ENCODE data around the gene PDS5B. TPM values are rescaled to one million over a fixed set of nuclear protein-coding genes. Genes with fewer than 3 reads are reported as not detected.
A peak's percentile ranks its signal among the peaks of the same experiment; 100 is the strongest.

Gene PDS5B
- total RNA-seq, 1 experiment from 2014 or later = 95.5 TPM

GRCh38 chr13:32585550-32586079, 637 bp upstream of the PDS5B start:
- no peaks in the 10 kb centered on the region for H3K27me3 ChIP-seq (replicated peaks; ENCODE audit: insufficient read depth, low read depth, low read length, poor library complexity)
- no peaks in the 10 kb centered on the region for H3K36me3 ChIP-seq (ENCODE audit: insufficient read depth, low read length, poor library complexity, severe bottlenecking)
- ChIA-PET CTCF (interaction anchor here (0.5 to 1.0 kb wide), 8 partner anchors 26 to 1136 kb away, joined by 3 to 10 read pairs (median 4); no protein-coding TSS in a partner anchor), POLR2A (ENCODE audit: low non-redundant PET) (interaction anchor here (0.6 to 0.7 kb wide), 2 partner anchors 48 to 58 kb away, joined by 3 to 6 read pairs; no protein-coding TSS in a partner anchor)
- TF ChIP-seq EZH2 (IDR thresholded peaks at IDR 0.05; ENCODE audit: borderline replicate concordance, low read depth, low read length, poor library complexity, severe bottlenecking) (no peak), CTCF (conservative IDR thresholded peaks at IDR 0.05; ENCODE audit: low read depth, low read length) (no peak)
- no peaks in the 10 kb centered on the region for H3K9me3 ChIP-seq (ENCODE audit: low read depth, low read length, poor library complexity, severe bottlenecking)
- BruUV-seq (replicated peaks) = TSS peak; percentile 76
- intact Hi-C loops (cut with micrococcal nuclease; ENCODE audit: unreplicated experiment) = loop anchor here (1.0 to 10.0 kb wide), 3 partner anchors 54 to 1137 kb away; no protein-coding TSS in a partner anchor
- H3K4me3 ChIP-seq (ENCODE audit: low read depth, low read length, poor library complexity, severe bottlenecking) = peak overlapping the region; percentile 77
- DNase-seq (ENCODE audit: low spot score) = no peak
- H3K27ac ChIP-seq (ENCODE audit: low read depth, low read length, poor library complexity, severe bottlenecking) = peak overlapping the region; percentile 22
- peaks cover 8% of the 10 kb centered on the region for H3K4me1 ChIP-seq (ENCODE audit: insufficient read depth, low read length, poor library complexity, severe bottlenecking)

- Histone ChIP-seq H3K27ac (ENCODE audit: low read depth, low read length, poor library complexity, severe bottlenecking) (peak overlapping the region; percentile 81), H3K4me1 (ENCODE audit: insufficient read depth, low read length, poor library complexity, severe bottlenecking) (peaks cover 8% of the 10 kb centered on the region), H3K4me3 (ENCODE audit: low read depth, low read length, poor library complexity, severe bottlenecking) (peak overlapping the region; percentile 77), H3K36me3 (ENCODE audit: insufficient read depth, low read length, poor library complexity, severe bottlenecking) (no peaks in the 10 kb centered on the region), H3K27me3 (replicated peaks; ENCODE audit: insufficient read depth, low read depth, low read length, poor library complexity) (no peaks in the 10 kb centered on the region), H3K9me3 (ENCODE audit: low read depth, low read length, poor library complexity, severe bottlenecking) (no peaks in the 10 kb centered on the region)
- no TSS peak for BruUV-seq (replicated peaks)
- TF ChIP-seq EZH2 (IDR thresholded peaks at IDR 0.05; ENCODE audit: borderline replicate concordance, low read depth, low read length, poor library complexity, severe bottlenecking) (no peak), CTCF (conservative IDR thresholded peaks at IDR 0.05; ENCODE audit: low read depth, low read length) (no peak)
- ChIA-PET POLR2A (ENCODE audit: low non-redundant PET) (interaction anchor here (0.7 kb wide), 1 partner anchor 19 kb away, joined by 3 read pairs; no protein-coding TSS in a partner anchor), CTCF (interaction anchor here (0.7 to 1.1 kb wide), 2 partner anchors 52 to 82 kb away, joined by 5 to 8 read pairs; no protein-coding TSS in a partner anchor)
- DNase-seq (ENCODE audit: low spot score) = peak; percentile 74
- intact Hi-C loops (cut with micrococcal nuclease; ENCODE audit: unreplicated experiment) = loop anchor here (1.0 to 10.0 kb wide), 3 partner anchors 588 to 1135 kb away; no protein-coding TSS in a partner anchor
These were observed 959 bp downstream of the PDS5B start for GRCh38 chr13:32587011-32587810.

- TSS peak; percentile 68 for BruUV-seq (replicated peaks)
- Histone ChIP-seq H3K27ac (ENCODE audit: low read depth, low read length, poor library complexity, severe bottlenecking) (peak overlapping the region; percentile 81), H3K4me1 (ENCODE audit: insufficient read depth, low read length, poor library complexity, severe bottlenecking) (peaks cover 8% of the 10 kb centered on the region), H3K36me3 (ENCODE audit: insufficient read depth, low read length, poor library complexity, severe bottlenecking) (no peaks in the 10 kb centered on the region), H3K9me3 (ENCODE audit: low read depth, low read length, poor library complexity, severe bottlenecking) (no peaks in the 10 kb centered on the region), H3K27me3 (replicated peaks; ENCODE audit: insufficient read depth, low read depth, low read length, poor library complexity) (no peaks in the 10 kb centered on the region), H3K4me3 (ENCODE audit: low read depth, low read length, poor library complexity, severe bottlenecking) (peak overlapping the region; percentile 77)
- intact Hi-C loops (cut with micrococcal nuclease; ENCODE audit: unreplicated experiment) = loop anchor here (1.0 to 10.0 kb wide), 4 partner anchors 323 to 1135 kb away; no protein-coding TSS in a partner anchor
- CTCF ChIA-PET = interaction anchor here (0.7 to 1.1 kb wide), 2 partner anchors 52 to 81 kb away, joined by 5 to 8 read pairs; no protein-coding TSS in a partner anchor
- no peak for TF ChIP-seq EZH2 (IDR thresholded peaks at IDR 0.05; ENCODE audit: borderline replicate concordance, low read depth, low read length, poor library complexity, severe bottlenecking)
- DNase-seq (ENCODE audit: low spot score) = no peak
- POLR2A ChIA-PET (ENCODE audit: low non-redundant PET) = no interaction called here
These were observed 1.5 kb downstream of the PDS5B start for GRCh38 chr13:32587811-32588170.
